Neuronal stem cell (in vitro differentiated cells): ENCODE measurements around the gene TTLL12.
"Not testable (repeated sequence)": the region's sequence is repeated elsewhere in the genome, so short reads cannot be mapped to it uniquely, and the experiment has no call there.

ENCODE experiments used
- DNase-seq: peaks from one replicate; pipeline ENCODE4 v3.0.0-alpha.2; 2013; ENCODE audit warnings: low spot score
- H2AFZ ChIP-seq: one replicate; pipeline ENCODE4 v1.6.1; 2013; ENCODE audit warnings: mild to moderate bottlenecking, low read length, inconsistent platforms
- H2AK5ac ChIP-seq: 2 replicates; pipeline ENCODE4 v1.6.1; 2013; ENCODE audit warnings: low read depth, mild to moderate bottlenecking, inconsistent platforms, low read length, moderate library complexity, mixed read lengths
- H2BK120ac ChIP-seq: 2 replicates; pipeline ENCODE4 v1.6.1; 2013; ENCODE audit warnings: low read depth, mild to moderate bottlenecking, inconsistent platforms, low read length, moderate library complexity, mixed read lengths
- H2BK12ac ChIP-seq: one replicate; pipeline ENCODE4 v1.6.1; 2013; ENCODE audit warnings: low read length, inconsistent platforms
- H2BK15ac ChIP-seq: 2 replicates; pipeline ENCODE4 v1.6.1; 2013; ENCODE audit warnings: mild to moderate bottlenecking, low read length, inconsistent platforms, mixed read lengths
- H2BK5ac ChIP-seq: one replicate; pipeline ENCODE4 v1.6.1; 2013; ENCODE audit warnings: inconsistent platforms, mild to moderate bottlenecking, low read length, moderate library complexity
- H3K14ac ChIP-seq: one replicate; pipeline ENCODE4 v1.6.1; 2013; ENCODE audit warnings: low read length, inconsistent platforms
- H3K18ac ChIP-seq: 2 replicates; pipeline ENCODE4 v1.6.1; 2013; ENCODE audit warnings: low read length, inconsistent platforms
- H3K23ac ChIP-seq: 2 replicates; pipeline ENCODE4 v1.6.1; 2013; ENCODE audit warnings: low read depth, mild to moderate bottlenecking, mixed read lengths, low read length, inconsistent platforms; ENCODE audit not compliant: poor library complexity
- H3K27ac ChIP-seq: replicated peaks from 3 replicates; pipeline ENCODE4 v1.5.1; 2013; ENCODE audit warnings: low read length, inconsistent platforms
- H3K27me3 ChIP-seq, 3 experiments: 2 replicates each; pipeline ENCODE4 v1.6.1; 2013; ENCODE audit warnings: low read length in 3 of 3, mild to moderate bottlenecking in 2 of 3, inconsistent platforms in 1 of 3, low read depth in 1 of 3, mixed read lengths in 1 of 3, moderate library complexity in 1 of 3; ENCODE audit not compliant: control insufficient read depth in 3 of 3, insufficient read depth in 3 of 3
- H3K36me3 ChIP-seq, 2 donors: replicated peaks in 1 of 2; 2 replicates each; pipeline ENCODE4 v1.6.1; 2013; ENCODE audit warnings: low read length in 2 of 2; ENCODE audit not compliant: control insufficient read depth in 2 of 2, insufficient read depth in 2 of 2
- H3K4ac ChIP-seq: 2 replicates; pipeline ENCODE4 v1.6.1; 2013; ENCODE audit warnings: inconsistent platforms, mild to moderate bottlenecking, low read length, moderate library complexity
- H3K4me1 ChIP-seq, 2 donors: 1 replicate in 1 of 2; 2 replicates in 1 of 2; pipeline ENCODE4 v1.6.1; 2013; ENCODE audit warnings: low read length in 2 of 2, low read depth in 1 of 2; ENCODE audit not compliant: control insufficient read depth in 2 of 2, insufficient read depth in 1 of 2
- H3K4me2 ChIP-seq: one replicate; pipeline ENCODE4 v1.6.1; 2013; ENCODE audit warnings: mild to moderate bottlenecking, low read length, inconsistent platforms; ENCODE audit not compliant: insufficient read depth, poor library complexity, severe bottlenecking
- H3K4me3 ChIP-seq, 2 donors: 2 replicates each; pipeline ENCODE4 v1.5.1; 2013; ENCODE audit warnings: low read length in 2 of 2, mild to moderate bottlenecking in 2 of 2, inconsistent platforms in 1 of 2, moderate library complexity in 1 of 2
- H3K79me1 ChIP-seq: one replicate; pipeline ENCODE4 v1.6.1; 2013; ENCODE audit warnings: low read depth, mild to moderate bottlenecking, inconsistent platforms, low read length, moderate library complexity
- H3K9ac ChIP-seq: one replicate; pipeline ENCODE4 v1.6.1; 2013; ENCODE audit warnings: mild to moderate bottlenecking, low read depth, low read length, inconsistent platforms; ENCODE audit not compliant: poor library complexity
- H3K9me3 ChIP-seq, 2 donors: replicated peaks in 1 of 2; 2 replicates each; pipeline versions ENCODE3 to v1.6.1; 2013; ENCODE audit warnings: low read length in 2 of 2, mild to moderate bottlenecking in 2 of 2, inconsistent platforms in 1 of 2, low read depth in 1 of 2, mixed read lengths in 1 of 2, moderate library complexity in 1 of 2; ENCODE audit not compliant: control insufficient read depth in 2 of 2, insufficient read depth in 1 of 2
- H4K8ac ChIP-seq: one replicate; pipeline ENCODE4 v1.6.1; 2013; ENCODE audit warnings: low read depth, mild to moderate bottlenecking, inconsistent platforms, low read length, moderate library complexity
- H4K91ac ChIP-seq: one replicate; pipeline ENCODE4 v1.6.1; 2013; ENCODE audit warnings: low read length, low read depth, mild to moderate bottlenecking, inconsistent platforms; ENCODE audit not compliant: poor library complexity
- WGBS, 2 donors: extraction: QIAGEN DNeasy Blood & Tissue Kit; methylation state at CpG; one replicate each; pipeline ENCODE4 v1.1.7; 2013; ENCODE audit warnings: missing lambda C conversion rate in 2 of 2, mixed read lengths in 1 of 2; ENCODE audit not compliant: insufficient read length in 2 of 2, insufficient replicate concordance in 1 of 2; ENCODE audit errors: extremely low coverage in 2 of 2; 5-methylcytosine and 5-hydroxymethylcytosine counted together

TTLL12 gene

DNA sequence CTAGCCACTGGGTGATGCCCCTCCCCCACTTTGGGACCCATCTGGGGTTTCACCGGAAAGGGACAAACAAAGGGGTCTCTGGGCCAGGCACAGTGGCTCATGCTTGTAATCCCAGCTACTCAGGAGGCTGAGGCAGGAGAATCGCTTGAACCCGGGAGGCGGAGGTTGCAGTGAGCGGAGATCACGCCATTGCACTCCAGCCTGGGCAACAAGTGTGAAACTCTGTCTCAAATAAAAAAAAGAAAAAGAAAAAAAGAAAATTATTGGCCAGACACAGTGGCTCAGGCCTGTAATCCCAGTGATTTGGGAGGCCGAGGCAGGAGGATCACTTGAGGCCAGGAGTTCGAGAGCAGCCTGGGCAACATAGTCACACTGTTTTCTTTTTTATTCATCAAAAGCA is 41.6 kb downstream of the TTLL12 start:
- not testable (repeated sequence) for H2AK5ac ChIP-seq, H3K4me1 ChIP-seq, H2BK5ac ChIP-seq, H3K18ac ChIP-seq, H3K4me3 ChIP-seq, H2BK15ac ChIP-seq, H2BK120ac ChIP-seq, H2BK12ac ChIP-seq, H3K9me3 ChIP-seq, H4K8ac ChIP-seq, H3K9ac ChIP-seq, H3K79me1 ChIP-seq, H3K4me2 ChIP-seq, H3K4ac ChIP-seq, H4K91ac ChIP-seq, DNase-seq, H3K27ac ChIP-seq, H3K14ac ChIP-seq, H3K23ac ChIP-seq
- Histone ChIP-seq H3K36me3 (peaks cover 8 to 14% of the 10 kb centered on the region in 2 donors), H2AFZ (peak overlapping the region; percentile 67), H3K27me3 (peaks cover 0 to 13% (median 0%) of the 10 kb centered on the region in 3 experiments)
- no CpG with 5 or more reads among the region's 8 CpGs for WGBS, 2 donors

DNA sequence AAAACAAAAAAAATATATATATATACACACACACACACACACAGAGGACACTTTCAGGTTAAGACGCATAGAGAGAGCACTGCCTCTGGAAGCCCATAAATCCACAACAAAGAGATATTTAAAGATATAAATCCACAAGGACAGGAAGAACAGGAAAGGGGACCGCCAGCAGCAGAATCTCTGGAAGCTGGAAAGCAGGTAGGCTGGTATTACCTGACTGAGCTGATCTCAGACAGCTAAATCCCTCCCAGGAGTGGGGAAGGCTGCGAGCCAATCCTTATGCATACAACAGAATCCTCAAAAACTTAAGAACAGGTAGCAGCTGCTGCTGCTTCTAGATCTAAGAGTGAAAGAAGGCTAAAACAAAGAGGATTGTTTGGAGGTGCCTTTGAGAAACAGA is 42.0 kb downstream of the TTLL12 start:
- no peak overlapping the region for H3K4me3 ChIP-seq
- DNase-seq = no peak
- no peak overlapping the region for H2BK5ac ChIP-seq
- no peak overlapping the region for H3K18ac ChIP-seq
- H3K79me1 ChIP-seq = peaks cover 8% of the 10 kb centered on the region
- WGBS, 2 donors = no CpG with 5 or more reads among the region's 3 CpGs
- H3K9ac ChIP-seq = no peak overlapping the region
- H3K14ac ChIP-seq = no peak overlapping the region
- no peak overlapping the region for H2BK12ac ChIP-seq
- H3K36me3 ChIP-seq = peaks cover 12 to 18% of the 10 kb centered on the region in 2 donors
- H2AFZ ChIP-seq = peak overlapping the region; percentile 67
- no peak overlapping the region for H2BK15ac ChIP-seq
- H3K23ac ChIP-seq = no peak overlapping the region
- no peak overlapping the region for H2BK120ac ChIP-seq
- H3K27ac ChIP-seq = no peak overlapping the region
- H3K4me1 ChIP-seq = peaks cover 0 to 3% of the 10 kb centered on the region in 2 donors
- no peak overlapping the region for H3K4ac ChIP-seq
- peaks cover 0 to 13% (median 0%) of the 10 kb centered on the region in 3 experiments for H3K27me3 ChIP-seq
- no peak overlapping the region for H4K91ac ChIP-seq
- no peak overlapping the region for H3K4me2 ChIP-seq
- H3K9me3 ChIP-seq = no peaks in the 10 kb centered on the region
- H4K8ac ChIP-seq = no peak overlapping the region
- no peak overlapping the region for H2AK5ac ChIP-seq

DNA sequence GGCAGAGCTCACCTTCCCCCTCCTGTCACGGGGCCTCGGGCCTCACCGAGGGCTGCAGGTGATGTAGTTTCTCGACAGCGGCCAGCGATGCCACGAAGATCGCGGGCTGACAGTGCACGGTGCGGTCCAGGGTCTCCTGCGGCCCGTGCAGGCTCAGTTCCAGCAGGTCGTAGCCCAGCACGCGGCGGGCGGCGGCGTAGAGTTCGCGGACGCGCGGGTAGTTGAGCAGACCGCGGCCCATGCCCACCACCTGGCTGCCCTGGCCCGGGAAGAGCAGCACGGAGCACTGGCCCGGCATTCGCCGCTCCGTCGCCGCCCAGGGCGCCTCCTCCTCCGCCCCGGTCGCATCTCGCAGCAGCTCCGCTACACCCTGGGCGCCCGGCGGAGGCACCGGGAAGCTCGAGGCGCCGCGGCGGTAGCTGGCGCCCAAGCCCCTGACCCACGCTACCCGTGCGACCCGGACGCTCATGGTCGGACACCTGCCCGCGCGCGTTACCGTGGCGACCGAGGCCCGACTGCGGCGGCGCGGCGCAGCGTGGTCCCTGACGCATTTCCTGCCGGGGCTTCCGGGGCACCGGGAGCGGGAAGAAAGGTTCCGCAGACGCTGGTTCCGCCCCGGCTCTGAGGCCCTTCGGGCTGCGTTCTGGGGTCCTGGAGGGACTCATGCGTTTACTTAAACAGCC is 43.9 kb downstream of the TTLL12 start, which contains the start of gene MCAT:
TSS of gene MCAT (minus strand) at position 519 of the 683 bp plus-strand sequence. CDS start at position 469, 50 bp downstream.
- peak within 1 kb of the TSS; percentile 65 for H3K23ac ChIP-seq
- H3K79me1 ChIP-seq = peaks cover 8% of the 10 kb centered on the region
- H3K18ac ChIP-seq = peak within 1 kb of the TSS; percentile 94
- peaks cover 0 to 3% of the 10 kb centered on the region in 2 donors for H3K4me1 ChIP-seq
- H2BK120ac ChIP-seq = no peak within 1 kb of the TSS
- no peak within 1 kb of the TSS for H3K4ac ChIP-seq
- H2BK15ac ChIP-seq = no peak within 1 kb of the TSS
- peak; percentile 65 for DNase-seq
- no peaks in the 10 kb centered on the region for H3K9me3 ChIP-seq
- peaks cover 0 to 5% (median 0%) of the 10 kb centered on the region in 3 experiments for H3K27me3 ChIP-seq
- peak within 1 kb of the TSS; percentile 53 for H2BK5ac ChIP-seq
- H3K14ac ChIP-seq = peak within 1 kb of the TSS; percentile 96
- H2AFZ ChIP-seq = peak within 1 kb of the TSS; percentile 89
- peak within 1 kb of the TSS; percentile 94 for H2BK12ac ChIP-seq
- peak within 1 kb of the TSS; percentile 99 for H3K9ac ChIP-seq
- peak within 1 kb of the TSS; percentile 89 for H2AK5ac ChIP-seq
- peak within 1 kb of the TSS; percentile 44 for H3K27ac ChIP-seq
- WGBS, 2 donors = no CpG with 5 or more reads among the region's 83 CpGs
- peak within 1 kb of the TSS; percentile 91 for H3K4me2 ChIP-seq
- no peak within 1 kb of the TSS for H4K91ac ChIP-seq
- H3K4me3 ChIP-seq = peak within 1 kb of the TSS; percentile 91 to 100
- H3K36me3 ChIP-seq = peaks cover 18 to 38% of the 10 kb centered on the region in 2 donors
- H4K8ac ChIP-seq = peak within 1 kb of the TSS; percentile 82

DNA sequence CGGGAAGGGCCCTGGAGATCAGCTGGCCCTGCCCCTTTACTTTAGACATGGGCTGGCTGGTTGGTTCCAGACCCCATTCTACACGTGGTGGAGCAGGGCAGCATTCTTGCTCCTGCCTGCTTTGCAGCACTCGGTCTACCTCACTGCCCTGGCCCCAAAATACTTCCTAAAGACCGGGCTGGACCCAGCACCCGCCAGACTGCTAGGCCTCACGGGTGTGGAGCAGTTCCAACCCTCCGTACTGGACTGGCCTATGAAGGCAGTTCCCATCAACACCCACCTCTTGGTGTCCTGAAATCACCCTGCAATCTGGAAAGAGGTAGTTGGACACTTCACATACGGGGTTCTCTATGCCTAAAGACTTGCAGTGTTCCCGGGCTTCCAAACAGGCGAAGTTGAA is 50.1 kb downstream of the TTLL12 start:
- Histone ChIP-seq H3K14ac (no peak overlapping the region), H3K18ac (no peak overlapping the region), H3K23ac (no peak overlapping the region), H3K4me2 (no peak overlapping the region), H3K79me1 (peaks cover 8% of the 10 kb centered on the region), H3K27me3 (peaks cover 0 to 2% (median 0%) of the 10 kb centered on the region in 3 experiments), H2AFZ (no peak overlapping the region), H3K36me3 (peaks cover 55 to 93% of the 10 kb centered on the region in 2 donors), H4K8ac (no peak overlapping the region), H2BK15ac (no peak overlapping the region), H3K9ac (no peak overlapping the region), H3K4me1 (no peaks in the 10 kb centered on the region), H2BK5ac (no peak overlapping the region), H3K9me3 (no peaks in the 10 kb centered on the region), H2BK12ac (no peak overlapping the region), H2BK120ac (no peak overlapping the region), H3K27ac (no peak overlapping the region), H3K4me3 (no peak overlapping the region), H2AK5ac (no peak overlapping the region), H3K4ac (no peak overlapping the region), H4K91ac (no peak overlapping the region)
- DNase-seq = no peak
- WGBS, 2 donors = no CpG with 5 or more reads among the region's 10 CpGs
